ENCODE data around the gene TNFRSF13B.

TNFRSF13B gene

DNA sequence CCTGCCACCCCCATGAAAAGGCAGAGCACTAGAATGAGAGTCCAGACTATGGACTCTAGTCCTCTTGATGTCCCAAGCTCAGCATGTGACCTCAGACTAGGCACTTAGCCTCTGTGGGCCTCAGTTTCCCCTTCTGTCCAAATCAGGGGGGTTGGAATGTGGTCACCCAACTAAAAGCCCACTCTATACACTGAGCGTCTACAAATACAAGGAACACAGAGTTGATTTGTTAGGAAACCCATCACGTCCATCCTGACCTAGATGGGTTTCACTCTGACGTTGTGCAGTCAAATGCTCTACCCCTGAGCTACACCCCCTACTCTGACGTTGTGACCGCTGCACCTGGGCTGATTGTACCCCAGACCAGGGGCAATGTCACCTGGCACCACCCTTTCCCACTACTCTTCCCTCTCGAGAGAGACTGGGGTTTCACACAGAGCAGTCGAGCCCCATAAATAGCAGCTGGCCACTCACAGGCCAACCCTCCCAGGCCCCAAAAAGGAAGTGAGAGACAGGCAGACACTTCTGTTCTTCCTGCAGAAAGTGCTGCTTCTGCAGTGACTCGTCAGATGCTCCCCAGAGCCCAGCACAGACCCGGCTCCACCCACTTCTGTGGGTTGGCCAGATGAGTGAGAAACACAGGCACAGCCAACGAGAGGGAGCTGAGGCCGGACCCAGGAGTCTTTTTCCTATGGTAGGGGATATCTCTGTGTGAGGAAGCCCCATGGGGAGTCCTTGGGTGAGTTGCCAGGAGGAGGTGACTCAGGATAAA is 16.1 kb upstream of the TNFRSF13B start:
- TF ChIP-seq, protein P1, sequence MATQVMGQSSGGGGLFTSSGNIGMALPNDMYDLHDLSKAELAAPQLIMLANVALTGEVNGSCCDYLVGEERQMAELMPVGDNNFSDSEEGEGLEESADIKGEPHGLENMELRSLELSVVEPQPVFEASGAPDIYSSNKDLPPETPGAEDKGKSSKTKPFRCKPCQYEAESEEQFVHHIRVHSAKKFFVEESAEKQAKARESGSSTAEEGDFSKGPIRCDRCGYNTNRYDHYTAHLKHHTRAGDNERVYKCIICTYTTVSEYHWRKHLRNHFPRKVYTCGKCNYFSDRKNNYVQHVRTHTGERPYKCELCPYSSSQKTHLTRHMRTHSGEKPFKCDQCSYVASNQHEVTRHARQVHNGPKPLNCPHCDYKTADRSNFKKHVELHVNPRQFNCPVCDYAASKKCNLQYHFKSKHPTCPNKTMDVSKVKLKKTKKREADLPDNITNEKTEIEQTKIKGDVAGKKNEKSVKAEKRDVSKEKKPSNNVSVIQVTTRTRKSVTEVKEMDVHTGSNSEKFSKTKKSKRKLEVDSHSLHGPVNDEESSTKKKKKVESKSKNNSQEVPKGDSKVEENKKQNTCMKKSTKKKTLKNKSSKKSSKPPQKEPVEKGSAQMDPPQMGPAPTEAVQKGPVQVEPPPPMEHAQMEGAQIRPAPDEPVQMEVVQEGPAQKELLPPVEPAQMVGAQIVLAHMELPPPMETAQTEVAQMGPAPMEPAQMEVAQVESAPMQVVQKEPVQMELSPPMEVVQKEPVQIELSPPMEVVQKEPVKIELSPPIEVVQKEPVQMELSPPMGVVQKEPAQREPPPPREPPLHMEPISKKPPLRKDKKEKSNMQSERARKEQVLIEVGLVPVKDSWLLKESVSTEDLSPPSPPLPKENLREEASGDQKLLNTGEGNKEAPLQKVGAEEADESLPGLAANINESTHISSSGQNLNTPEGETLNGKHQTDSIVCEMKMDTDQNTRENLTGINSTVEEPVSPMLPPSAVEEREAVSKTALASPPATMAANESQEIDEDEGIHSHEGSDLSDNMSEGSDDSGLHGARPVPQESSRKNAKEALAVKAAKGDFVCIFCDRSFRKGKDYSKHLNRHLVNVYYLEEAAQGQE (IDR thresholded peaks at IDR 0.05; ENCODE audit: low read depth), result no peak
- TF ChIP-seq NFIC (IDR thresholded peaks at IDR 0.05) (no peak), TCF12 (IDR thresholded peaks at IDR 0.05; ENCODE audit: low read depth) (no peak), TAF1 (IDR thresholded peaks at IDR 0.05; ENCODE audit: low read depth) (no peak), EP300 (IDR thresholded peaks at IDR 0.05; ENCODE audit: borderline replicate concordance) (no peak), TEAD4 (IDR thresholded peaks at IDR 0.05) (no peak), YY1 (IDR thresholded peaks at IDR 0.05; ENCODE audit: low read depth) (no peak), EGR1 (IDR thresholded peaks at IDR 0.05) (no peak), RAD21 (IDR thresholded peaks at IDR 0.05; ENCODE audit: low read depth) (no peak), ZBTB7A (IDR thresholded peaks at IDR 0.05; ENCODE audit: low read depth) (no peak), CEBPB (IDR thresholded peaks at IDR 0.05) (no peak), CREB1 (IDR thresholded peaks at IDR 0.05; ENCODE audit: low read depth) (no peak), FOXM1 (IDR thresholded peaks at IDR 0.05; ENCODE audit: borderline replicate concordance, low read depth) (no peak)
- TF ChIP-seq, protein P2, sequence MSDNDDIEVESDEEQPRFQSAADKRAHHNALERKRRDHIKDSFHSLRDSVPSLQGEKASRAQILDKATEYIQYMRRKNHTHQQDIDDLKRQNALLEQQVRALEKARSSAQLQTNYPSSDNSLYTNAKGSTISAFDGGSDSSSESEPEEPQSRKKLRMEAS (IDR thresholded peaks at IDR 0.05), result no peak

DNA sequence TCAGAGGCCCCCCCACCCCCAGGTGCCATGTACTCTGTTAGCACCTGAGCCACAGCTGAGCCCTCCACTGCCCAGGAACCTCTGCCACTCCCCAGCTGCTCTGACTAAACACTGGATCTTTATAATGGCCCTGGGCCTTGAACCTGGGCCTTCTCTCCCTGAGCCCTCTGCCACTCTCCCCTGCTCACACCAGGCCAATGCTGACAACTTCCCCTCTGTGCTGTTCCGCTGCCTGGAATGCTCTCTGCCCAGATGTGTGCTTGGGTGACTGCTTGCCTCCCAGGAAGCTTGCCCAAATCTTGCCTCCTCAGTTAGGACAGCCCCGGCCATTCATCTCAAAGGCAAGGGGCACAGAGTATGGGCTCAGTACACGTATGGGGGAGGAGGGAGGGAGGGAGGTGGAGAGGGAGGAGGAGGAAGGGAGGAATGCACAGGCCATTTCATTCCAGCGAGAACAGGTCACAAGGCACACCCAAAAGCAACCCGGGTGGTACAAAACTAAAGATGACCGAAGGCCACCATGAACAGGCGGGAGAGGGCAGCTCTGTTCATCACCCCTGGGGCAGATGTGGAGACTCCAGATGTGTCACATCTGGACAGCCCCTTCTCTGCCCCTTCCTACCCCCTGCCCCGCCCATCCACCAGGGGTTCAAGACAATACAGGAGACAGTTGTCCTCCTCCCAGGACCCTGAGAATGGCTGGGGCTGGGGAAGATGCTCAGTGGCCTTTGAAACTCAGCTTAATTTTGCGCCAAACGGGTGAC is 15.3 kb upstream of the TNFRSF13B start:
- TF ChIP-seq ZBTB7A (IDR thresholded peaks at IDR 0.05; ENCODE audit: low read depth) (no peak), FOXM1 (IDR thresholded peaks at IDR 0.05; ENCODE audit: borderline replicate concordance, low read depth) (no peak), TCF12 (IDR thresholded peaks at IDR 0.05; ENCODE audit: low read depth) (no peak), CREB1 (IDR thresholded peaks at IDR 0.05; ENCODE audit: low read depth) (no peak)
- TF ChIP-seq, protein P2 (IDR thresholded peaks at IDR 0.05), result no peak

DNA sequence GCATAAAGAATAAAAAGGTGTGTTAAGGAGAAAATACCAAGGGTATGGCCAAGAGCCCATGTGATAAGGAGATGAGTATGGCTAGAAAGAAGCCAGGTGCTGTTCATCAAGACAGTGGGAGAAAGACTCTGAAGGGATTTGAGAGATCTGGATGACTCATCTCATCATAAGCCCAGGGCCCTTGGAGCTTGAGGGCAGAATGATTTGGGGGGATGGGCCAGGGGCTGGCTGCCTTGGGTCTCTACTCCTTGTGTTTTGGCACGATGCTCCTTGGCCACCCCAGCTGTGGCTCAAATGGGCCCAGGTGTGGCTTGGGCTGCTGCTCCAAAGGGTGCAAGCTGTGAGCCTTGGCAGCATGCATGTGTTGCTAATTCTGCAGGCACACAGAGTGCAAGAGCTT is 14.5 kb upstream of the TNFRSF13B start:
- TF ChIP-seq EP300 (IDR thresholded peaks at IDR 0.05; ENCODE audit: borderline replicate concordance), result no peak
- no peak for TF ChIP-seq RAD21 (IDR thresholded peaks at IDR 0.05; ENCODE audit: low read depth)
- TF ChIP-seq TCF12 (IDR thresholded peaks at IDR 0.05; ENCODE audit: low read depth), result no peak
- TF ChIP-seq, protein P3, sequence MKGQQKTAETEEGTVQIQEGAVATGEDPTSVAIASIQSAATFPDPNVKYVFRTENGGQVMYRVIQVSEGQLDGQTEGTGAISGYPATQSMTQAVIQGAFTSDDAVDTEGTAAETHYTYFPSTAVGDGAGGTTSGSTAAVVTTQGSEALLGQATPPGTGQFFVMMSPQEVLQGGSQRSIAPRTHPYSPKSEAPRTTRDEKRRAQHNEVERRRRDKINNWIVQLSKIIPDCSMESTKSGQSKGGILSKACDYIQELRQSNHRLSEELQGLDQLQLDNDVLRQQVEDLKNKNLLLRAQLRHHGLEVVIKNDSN (IDR thresholded peaks at IDR 0.05), result no peak
- no peak for TF ChIP-seq NFIC (IDR thresholded peaks at IDR 0.05)
- no peak for TF ChIP-seq FOXM1 (IDR thresholded peaks at IDR 0.05; ENCODE audit: borderline replicate concordance, low read depth)
- no peak for TF ChIP-seq CREB1 (IDR thresholded peaks at IDR 0.05; ENCODE audit: low read depth)
- TF ChIP-seq, protein P1 (IDR thresholded peaks at IDR 0.05; ENCODE audit: low read depth), result no peak

DNA sequence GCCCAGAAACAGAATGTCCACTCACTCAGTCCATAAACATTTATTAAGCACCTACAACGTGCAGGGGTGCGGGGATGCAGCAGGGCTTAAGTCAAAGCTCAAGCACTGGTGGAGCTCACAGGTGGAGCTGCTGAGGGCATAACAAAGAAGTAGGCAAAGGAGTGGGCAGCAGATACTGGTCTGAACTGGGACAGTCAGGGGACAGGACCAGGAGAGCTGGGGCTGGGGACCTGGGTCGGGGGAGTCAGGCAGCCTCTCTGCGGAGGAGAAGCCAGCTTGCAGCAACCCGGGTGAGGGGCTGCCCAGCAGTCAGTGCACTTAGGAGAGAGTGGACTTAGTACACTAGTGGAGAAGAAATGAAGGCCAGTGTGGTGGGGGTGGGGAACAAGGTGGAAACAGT is 10.0 kb upstream of the TNFRSF13B start:
- TF ChIP-seq TAF1 (IDR thresholded peaks at IDR 0.05; ENCODE audit: low read depth) (no peak), FOXM1 (IDR thresholded peaks at IDR 0.05; ENCODE audit: borderline replicate concordance, low read depth) (no peak), CREB1 (IDR thresholded peaks at IDR 0.05; ENCODE audit: low read depth) (no peak), NFIC (IDR thresholded peaks at IDR 0.05) (no peak), EP300 (IDR thresholded peaks at IDR 0.05; ENCODE audit: borderline replicate concordance) (no peak), TCF12 (IDR thresholded peaks at IDR 0.05; ENCODE audit: low read depth) (no peak), RAD21 (IDR thresholded peaks at IDR 0.05; ENCODE audit: low read depth) (no peak), EGR1 (IDR thresholded peaks at IDR 0.05) (no peak), TEAD4 (IDR thresholded peaks at IDR 0.05) (no peak), ZBTB7A (IDR thresholded peaks at IDR 0.05; ENCODE audit: low read depth) (no peak), CEBPB (IDR thresholded peaks at IDR 0.05) (no peak), YY1 (IDR thresholded peaks at IDR 0.05; ENCODE audit: low read depth) (no peak)
- TF ChIP-seq, protein P3 (IDR thresholded peaks at IDR 0.05), result no peak
- TF ChIP-seq, protein P1 (IDR thresholded peaks at IDR 0.05; ENCODE audit: low read depth), result no peak
- TF ChIP-seq, protein P2 (IDR thresholded peaks at IDR 0.05), result no peak

Data from Ishikawa (cell line).